KOPT-K1 (cell line): ENCODE data around the gene CADM1.

Experiments used
- H3K27ac ChIP-seq: fragments of 200-600 bp; sonication (generic); 2 replicates; pipeline ENCODE4 v1.5.1; 2016; ENCODE audit warnings: antibody characterized with exemption, mild to moderate bottlenecking, low read depth, low read length; ENCODE audit not compliant: poor library complexity, severe bottlenecking
- H3K36me3 ChIP-seq: fragments of 200-600 bp; sonication (generic); 2 replicates; pipeline ENCODE4 v1.5.1; 2017; ENCODE audit warnings: antibody characterized with exemption, mild to moderate bottlenecking, low read length, moderate library complexity; ENCODE audit not compliant: insufficient read depth
- H3K9me3 ChIP-seq: fragments of 200-600 bp; sonication (generic); 2 replicates; pipeline ENCODE4 v1.5.1; 2017; ENCODE audit warnings: antibody characterized with exemption, low read length, mild to moderate bottlenecking; ENCODE audit not compliant: insufficient read depth, poor library complexity, severe bottlenecking

CADM1 gene

GRCh38 chr11:115304774-115305472 lies 199.3 kb downstream of the CADM1 start:
- no peaks in the 10 kb centered on the region for H3K36me3 ChIP-seq

DNA sequence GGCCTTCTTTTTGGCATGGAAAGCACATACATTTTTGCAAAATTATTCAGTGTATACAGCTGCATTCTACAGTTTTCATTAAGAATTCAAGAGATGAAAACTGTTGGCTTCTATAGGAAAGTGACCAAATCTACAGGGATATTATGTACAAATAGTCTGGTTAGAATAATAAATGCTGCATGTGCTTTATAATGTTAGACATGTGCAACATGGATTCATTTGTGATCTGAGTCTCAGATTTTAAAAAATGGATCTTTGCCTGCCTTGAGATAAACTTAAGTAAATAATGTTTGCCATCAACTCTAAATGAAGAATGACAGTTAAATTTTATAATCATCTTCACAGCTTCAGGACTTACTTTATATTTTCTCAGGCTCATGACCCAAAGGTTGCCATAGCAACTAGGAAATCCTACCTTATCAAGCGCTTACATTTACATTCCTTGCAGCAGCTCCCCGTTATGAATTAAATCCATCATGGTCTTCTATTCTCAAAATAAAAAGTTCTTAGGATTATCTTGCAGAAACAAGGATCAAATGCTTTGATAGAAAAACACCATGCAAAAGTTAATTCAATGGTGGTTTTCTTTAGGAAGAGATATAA lies 200.2 kb downstream of the CADM1 start:
- no peaks in the 10 kb centered on the region for H3K36me3 ChIP-seq

More at GRCh38 chr11:115304774-115305472, 199.3 kb downstream of the CADM1 start:
- Histone ChIP-seq H3K9me3 (no peaks in the 10 kb centered on the region), H3K27ac (no peak overlapping the region)

GRCh38 chr11:115302946-115303703 lies 201.1 kb downstream of the CADM1 start:
- H3K27ac ChIP-seq = no peak overlapping the region
- no peaks in the 10 kb centered on the region for H3K9me3 ChIP-seq
- H3K36me3 ChIP-seq = no peaks in the 10 kb centered on the region

More for the DNA sequence above, 200.2 kb downstream of the CADM1 start:
- no peak overlapping the region for H3K27ac ChIP-seq
- no peaks in the 10 kb centered on the region for H3K9me3 ChIP-seq

- no peaks in the 10 kb centered on the region for H3K36me3 ChIP-seq
- no peaks in the 10 kb centered on the region for H3K9me3 ChIP-seq
- no peak overlapping the region for H3K27ac ChIP-seq
Observed at GRCh38 chr11:115300660-115301428, 203.4 kb downstream of the CADM1 start.

GRCh38 chr11:115298300-115299012 lies 205.8 kb downstream of the CADM1 start:
- Histone ChIP-seq H3K27ac (no peak overlapping the region), H3K9me3 (no peaks in the 10 kb centered on the region), H3K36me3 (no peaks in the 10 kb centered on the region)

- H3K9me3 ChIP-seq = no peaks in the 10 kb centered on the region
- H3K36me3 ChIP-seq = no peaks in the 10 kb centered on the region
- no peak overlapping the region for H3K27ac ChIP-seq
Observed at GRCh38 chr11:115297330-115297729, 206.9 kb downstream of the CADM1 start.

DNA sequence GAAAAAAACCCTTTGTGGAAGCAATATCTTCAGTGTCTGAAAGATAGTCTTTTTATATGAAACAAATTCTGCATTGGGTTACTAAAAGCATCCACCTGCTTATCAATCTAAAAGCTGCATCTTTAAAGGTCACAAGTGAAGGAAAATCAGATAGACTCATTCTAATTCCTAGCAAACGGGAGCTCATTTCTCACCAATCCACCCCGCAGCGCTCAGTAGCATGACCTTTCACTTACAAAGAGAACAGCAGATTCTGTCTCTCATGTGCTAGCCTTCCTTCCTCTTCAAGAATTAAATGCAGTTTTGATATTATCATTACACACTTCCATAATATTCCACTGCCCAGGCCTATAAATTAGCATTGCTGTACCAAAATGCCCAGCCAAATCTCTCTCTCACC lies 212.9 kb downstream of the CADM1 start:
- Histone ChIP-seq H3K27ac (no peak overlapping the region), H3K36me3 (no peaks in the 10 kb centered on the region), H3K9me3 (no peaks in the 10 kb centered on the region)

DNA sequence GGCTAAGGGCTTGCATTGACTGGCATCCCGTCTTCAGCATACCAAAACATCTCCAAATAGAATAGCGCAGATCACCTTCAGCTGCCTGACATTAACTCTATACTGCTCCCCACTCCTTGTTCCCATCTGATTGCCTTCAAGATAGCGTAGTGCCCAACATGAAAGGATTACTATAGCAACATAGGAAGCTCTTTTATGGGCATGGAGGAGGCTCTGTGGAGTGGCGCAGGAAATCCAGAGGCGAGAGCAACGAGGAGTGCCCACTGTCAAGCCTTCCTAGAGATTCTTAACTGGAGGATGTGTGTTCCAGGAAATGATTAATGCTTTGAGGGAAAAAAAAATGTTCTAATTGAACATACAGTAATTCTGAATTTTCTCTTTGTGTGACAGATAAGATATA lies 213.3 kb downstream of the CADM1 start:
- H3K36me3 ChIP-seq = no peaks in the 10 kb centered on the region
- H3K9me3 ChIP-seq = no peaks in the 10 kb centered on the region
- H3K27ac ChIP-seq = no peak overlapping the region

- H3K27ac ChIP-seq = no peak overlapping the region
- H3K9me3 ChIP-seq = no peaks in the 10 kb centered on the region
Observed at GRCh38 chr11:115290479-115290878, 213.7 kb downstream of the CADM1 start.

DNA sequence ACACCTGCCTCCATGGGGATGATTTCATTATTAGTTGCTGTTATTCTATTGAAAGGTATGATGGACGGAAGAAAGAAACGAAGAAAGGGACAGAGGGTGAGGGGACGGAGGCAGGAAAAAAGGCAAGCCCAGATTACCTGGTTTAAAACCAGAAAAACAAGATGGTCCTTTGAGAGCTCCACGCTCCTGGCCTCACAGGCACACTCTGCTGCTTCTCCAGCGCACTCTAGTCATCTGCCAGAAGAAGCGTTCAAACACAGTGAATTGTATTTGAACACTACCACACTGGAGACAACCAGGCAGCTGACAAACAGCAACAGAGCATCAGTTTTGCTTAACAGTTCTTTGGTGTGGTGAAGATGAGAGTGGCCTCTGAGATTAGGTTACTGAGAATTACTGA lies 216.9 kb downstream of the CADM1 start:
- Histone ChIP-seq H3K36me3 (no peaks in the 10 kb centered on the region), H3K9me3 (no peaks in the 10 kb centered on the region), H3K27ac (no peak overlapping the region)

More at GRCh38 chr11:115290479-115290878, 213.7 kb downstream of the CADM1 start:
- no peaks in the 10 kb centered on the region for H3K36me3 ChIP-seq

- no peak overlapping the region for H3K27ac ChIP-seq
- no peaks in the 10 kb centered on the region for H3K9me3 ChIP-seq
- H3K36me3 ChIP-seq = no peaks in the 10 kb centered on the region
Observed at GRCh38 chr11:115286614-115287013, 217.6 kb downstream of the CADM1 start.

DNA sequence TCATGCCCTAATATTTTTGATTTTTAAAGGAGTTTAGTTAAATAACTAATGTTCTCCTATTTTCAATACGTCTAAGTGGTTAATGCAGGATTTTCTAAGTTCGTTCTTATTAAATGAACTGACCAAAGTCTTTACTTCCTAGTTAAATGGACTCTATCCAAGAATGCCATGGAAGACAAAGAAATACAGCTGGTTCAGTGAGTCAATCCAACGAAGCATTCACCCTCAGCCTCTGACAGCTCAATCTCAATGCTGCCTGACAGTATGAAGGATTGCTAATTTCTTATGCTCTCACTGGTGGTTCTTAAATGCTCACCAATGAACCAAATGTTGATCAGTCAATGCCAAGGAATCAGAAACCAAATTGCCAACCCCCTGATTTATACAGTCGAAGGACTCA lies 219.4 kb downstream of the CADM1 start:
- Histone ChIP-seq H3K9me3 (no peaks in the 10 kb centered on the region), H3K27ac (no peak overlapping the region), H3K36me3 (no peaks in the 10 kb centered on the region)

- Histone ChIP-seq H3K9me3 (no peaks in the 10 kb centered on the region), H3K36me3 (no peaks in the 10 kb centered on the region), H3K27ac (no peak overlapping the region)
Observed at GRCh38 chr11:115282923-115283322, 221.3 kb downstream of the CADM1 start.

- no peaks in the 10 kb centered on the region for H3K9me3 ChIP-seq
- H3K27ac ChIP-seq = no peak overlapping the region
- no peaks in the 10 kb centered on the region for H3K36me3 ChIP-seq
Observed at GRCh38 chr11:115280775-115281174, 223.4 kb downstream of the CADM1 start.
